Activated T-helper 2 cell treated with anti-CD3 and anti-CD28 coated beads, Interferon-gamma antibody, Interleukin-2, Interleukin-4, amounts not matched to agents 10 μg/mL and 5 μg/mL and 100 μg/mL, durations not matched to agents 14 hours and 24 hours and 36 hours (primary cell): Measurements from ENCODE around the gene RNPEP. TPM values are rescaled to one million over a fixed set of nuclear protein-coding genes. Genes with fewer than 3 reads are reported as not detected.
A peak's percentile ranks its signal among the peaks of the same experiment; 100 is the strongest.

Experiments
- DNase-seq: peaks from one replicate; pipeline ENCODE4 v3.0.0; 2021; ENCODE audit warnings: low spot score
- H3K27ac Mint-ChIP-seq: one replicate; pipeline ENCODE4 v1.8.0; 2021; ENCODE audit warnings: mixed read lengths
- H3K27me3 Mint-ChIP-seq: one replicate; pipeline ENCODE4 v1.8.0; 2021; ENCODE audit warnings: low read depth, mixed read lengths
- H3K36me3 Mint-ChIP-seq: one replicate; pipeline ENCODE4 v1.8.0; 2021; ENCODE audit warnings: low read depth, mixed read lengths
- H3K4me1 Mint-ChIP-seq: one replicate; pipeline ENCODE4 v1.8.0; 2021; ENCODE audit warnings: low read depth, mixed read lengths
- H3K4me3 Mint-ChIP-seq: one replicate; pipeline ENCODE4 v1.8.0; 2021; ENCODE audit warnings: low read depth, mild to moderate bottlenecking, moderate library complexity, mixed read lengths
- H3K9me3 Mint-ChIP-seq: one replicate; pipeline ENCODE4 v1.8.0; 2021; ENCODE audit warnings: mixed read lengths
- intact Hi-C: fragments of 100-400 bp; cut with micrococcal nuclease; formaldehyde crosslinking; loops from one replicate; pipeline ENCODE4 v1.15.1; 2023
- total RNA-seq: library from RNA; stranded (reverse); gene quantifications from 2 replicates; pipeline ENCODE4 v1.2.3, GENCODE V29; 2022

Gene RNPEP
- total RNA-seq, 1 donor from 2014 or later, result 43.6 TPM

- H3K4me1 Mint-ChIP-seq, result no peaks in the 10 kb centered on the region
- peaks cover 34% of the 10 kb centered on the region for H3K36me3 Mint-ChIP-seq
- no peak for DNase-seq
- no peaks in the 10 kb centered on the region for H3K27me3 Mint-ChIP-seq
- no peak overlapping the region for H3K27ac Mint-ChIP-seq
- H3K9me3 Mint-ChIP-seq, result no peaks in the 10 kb centered on the region
- intact Hi-C loops, result loop anchor here (5.0 kb wide), 1 partner anchor 110 kb away; no protein-coding TSS in a partner anchor
- H3K4me3 Mint-ChIP-seq, result no peak overlapping the region
These were observed 24.9 kb downstream of the RNPEP start for GRCh38 chr1:202007304-202007703.

- Mint-ChIP-seq H3K27me3 (no peaks in the 10 kb centered on the region), H3K4me3 (no peak overlapping the region), H3K4me1 (no peaks in the 10 kb centered on the region), H3K27ac (no peak overlapping the region), H3K9me3 (no peaks in the 10 kb centered on the region), H3K36me3 (peaks cover 28% of the 10 kb centered on the region)
- intact Hi-C loops, result loop anchor here (5.0 kb wide), 1 partner anchor 109 kb away; no protein-coding TSS in a partner anchor
- no peak for DNase-seq
These were observed 25.5 kb downstream of the RNPEP start for GRCh38 chr1:202007805-202008489.

GRCh38 chr1:202009326-202010179, 27.1 kb downstream of the RNPEP start:
- DNase-seq, result peak; percentile 32
- Mint-ChIP-seq H3K27me3 (no peaks in the 10 kb centered on the region), H3K4me3 (no peak overlapping the region), H3K4me1 (no peaks in the 10 kb centered on the region), H3K36me3 (peaks cover 12% of the 10 kb centered on the region), H3K27ac (no peak overlapping the region), H3K9me3 (no peaks in the 10 kb centered on the region)
- intact Hi-C loops, result loop anchor here (1.0 to 5.0 kb wide), 2 partner anchors 108 to 126 kb away; no protein-coding TSS in a partner anchor

GRCh38 chr1:202010180-202011015, 27.9 kb downstream of the RNPEP start, which contains the start of gene ELF3:
Gene ELF3 (plus strand): TSS chr1:202010587. CDS start chr1:202011137, 550 bp downstream.
- no peak for DNase-seq
- Mint-ChIP-seq H3K36me3 (peaks cover 6% of the 10 kb centered on the region), H3K27me3 (no peaks in the 10 kb centered on the region), H3K4me3 (no peak within 1 kb of the TSS), H3K9me3 (no peaks in the 10 kb centered on the region), H3K4me1 (no peaks in the 10 kb centered on the region), H3K27ac (no peak within 1 kb of the TSS)
- intact Hi-C loops, result no loop called here

- Mint-ChIP-seq H3K4me3 (no peak overlapping the region), H3K36me3 (no peaks in the 10 kb centered on the region), H3K4me1 (no peaks in the 10 kb centered on the region), H3K9me3 (no peaks in the 10 kb centered on the region), H3K27ac (no peak overlapping the region), H3K27me3 (no peaks in the 10 kb centered on the region)
- intact Hi-C loops, result no loop called here
- DNase-seq, result no peak
These were observed 29.5 kb downstream of the RNPEP start for GRCh38 chr1:202011994-202012393.

GRCh38 chr1:202012544-202013478, 30.4 kb downstream of the RNPEP start:
- Mint-ChIP-seq H3K27ac (no peak overlapping the region), H3K36me3 (no peaks in the 10 kb centered on the region), H3K27me3 (no peaks in the 10 kb centered on the region), H3K4me3 (no peak overlapping the region), H3K4me1 (no peaks in the 10 kb centered on the region), H3K9me3 (no peaks in the 10 kb centered on the region)
- no peak for DNase-seq
- intact Hi-C loops, result no loop called here

GRCh38 chr1:202013603-202014002, 31.2 kb downstream of the RNPEP start:
- intact Hi-C loops, result no loop called here
- H3K27ac Mint-ChIP-seq, result no peak overlapping the region
- no peaks in the 10 kb centered on the region for H3K27me3 Mint-ChIP-seq
- DNase-seq, result no peak
- no peaks in the 10 kb centered on the region for H3K4me1 Mint-ChIP-seq
- no peaks in the 10 kb centered on the region for H3K36me3 Mint-ChIP-seq
- H3K9me3 Mint-ChIP-seq, result no peaks in the 10 kb centered on the region
- no peak overlapping the region for H3K4me3 Mint-ChIP-seq

- H3K36me3 Mint-ChIP-seq, result no peaks in the 10 kb centered on the region
- H3K9me3 Mint-ChIP-seq, result no peaks in the 10 kb centered on the region
- H3K27ac Mint-ChIP-seq, result no peak overlapping the region
- H3K27me3 Mint-ChIP-seq, result no peaks in the 10 kb centered on the region
- H3K4me1 Mint-ChIP-seq, result no peaks in the 10 kb centered on the region
- intact Hi-C loops, result no loop called here
- DNase-seq, result no peak
- H3K4me3 Mint-ChIP-seq, result no peak overlapping the region
These were observed 31.6 kb downstream of the RNPEP start for GRCh38 chr1:202014060-202014459.

GRCh38 chr1:202014915-202015661, 32.6 kb downstream of the RNPEP start:
- no peaks in the 10 kb centered on the region for H3K27me3 Mint-ChIP-seq
- no peak overlapping the region for H3K4me3 Mint-ChIP-seq
- intact Hi-C loops, result no loop called here
- DNase-seq, result no peak
- H3K36me3 Mint-ChIP-seq, result no peaks in the 10 kb centered on the region
- H3K4me1 Mint-ChIP-seq, result no peaks in the 10 kb centered on the region
- H3K27ac Mint-ChIP-seq, result no peak overlapping the region
- no peaks in the 10 kb centered on the region for H3K9me3 Mint-ChIP-seq

- Mint-ChIP-seq H3K4me1 (no peaks in the 10 kb centered on the region), H3K27me3 (no peaks in the 10 kb centered on the region), H3K27ac (no peak overlapping the region), H3K36me3 (no peaks in the 10 kb centered on the region), H3K9me3 (no peaks in the 10 kb centered on the region), H3K4me3 (no peak overlapping the region)
- intact Hi-C loops, result no loop called here
- no peak for DNase-seq
These were observed 33.2 kb downstream of the RNPEP start for GRCh38 chr1:202015662-202015937.

- H3K36me3 Mint-ChIP-seq, result no peaks in the 10 kb centered on the region
- no peak overlapping the region for H3K27ac Mint-ChIP-seq
- H3K27me3 Mint-ChIP-seq, result no peaks in the 10 kb centered on the region
- H3K4me3 Mint-ChIP-seq, result no peak overlapping the region
- intact Hi-C loops, result no loop called here
- DNase-seq, result no peak
- no peaks in the 10 kb centered on the region for H3K9me3 Mint-ChIP-seq
- H3K4me1 Mint-ChIP-seq, result no peaks in the 10 kb centered on the region
These were observed 33.8 kb downstream of the RNPEP start for GRCh38 chr1:202016022-202016810.
